ENCODE measurements around the gene KDM6A.
"Not testable (repeated sequence)": the region's sequence is repeated elsewhere in the genome, so short reads cannot be mapped to it uniquely, and the experiment has no call there.

KDM6A gene

DNA sequence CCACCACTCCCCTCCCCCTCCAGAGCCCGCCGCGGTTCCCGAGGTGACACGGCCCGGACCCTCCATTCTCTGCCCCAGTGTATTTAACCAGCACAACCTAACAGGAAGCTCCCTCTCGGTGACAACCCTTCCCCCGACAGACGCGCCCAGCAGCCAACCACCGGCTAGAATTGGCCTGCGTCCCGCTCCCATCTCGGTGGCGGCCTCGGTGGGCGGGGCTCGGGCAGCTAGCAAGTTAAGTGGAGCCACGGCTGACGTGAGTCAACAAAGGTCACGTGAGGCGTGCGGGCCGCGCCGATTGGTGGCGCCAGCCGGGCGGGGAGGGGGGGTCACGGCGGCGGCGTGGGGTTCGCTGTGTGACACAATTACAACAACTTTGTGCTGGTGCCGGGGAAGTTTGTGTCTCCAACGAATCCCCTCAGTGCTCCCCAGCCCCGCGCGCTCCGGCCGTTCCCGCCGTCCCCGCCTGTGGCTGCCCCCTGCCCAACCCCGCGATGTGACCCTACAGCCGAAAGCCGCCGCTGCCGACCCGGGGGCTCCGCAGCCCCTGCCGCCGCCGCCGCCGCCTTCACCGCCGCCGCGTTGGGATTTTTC, at the start of gene KDM6A:
KDM6A (plus strand) TSS at position 368 of the 594 bp plus-strand sequence. CDS start 364 bp downstream, outside the sequence.
- DNase-seq, result peak; percentile 52

DNA sequence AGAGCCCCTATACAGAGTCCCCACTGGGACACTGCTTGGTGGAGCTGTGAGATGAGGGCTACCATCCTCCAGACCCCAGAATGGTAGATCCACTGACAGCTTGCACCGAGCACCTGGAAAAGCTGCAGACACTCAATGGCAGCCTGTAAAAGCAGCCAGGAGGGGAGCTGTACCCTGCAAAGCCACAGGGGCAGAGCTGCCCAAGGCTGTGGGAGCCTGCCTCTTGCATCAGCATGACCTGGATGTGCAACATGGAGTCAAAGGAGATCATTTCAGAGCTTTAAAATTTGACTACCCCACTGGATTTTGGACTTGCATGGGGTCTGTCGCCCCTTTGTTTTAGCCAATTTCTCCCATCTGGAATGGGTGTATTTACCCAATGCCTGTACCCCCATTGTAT, 49.8 kb upstream of the KDM6A start:
- DNase-seq, result not testable (repeated sequence)

DNA sequence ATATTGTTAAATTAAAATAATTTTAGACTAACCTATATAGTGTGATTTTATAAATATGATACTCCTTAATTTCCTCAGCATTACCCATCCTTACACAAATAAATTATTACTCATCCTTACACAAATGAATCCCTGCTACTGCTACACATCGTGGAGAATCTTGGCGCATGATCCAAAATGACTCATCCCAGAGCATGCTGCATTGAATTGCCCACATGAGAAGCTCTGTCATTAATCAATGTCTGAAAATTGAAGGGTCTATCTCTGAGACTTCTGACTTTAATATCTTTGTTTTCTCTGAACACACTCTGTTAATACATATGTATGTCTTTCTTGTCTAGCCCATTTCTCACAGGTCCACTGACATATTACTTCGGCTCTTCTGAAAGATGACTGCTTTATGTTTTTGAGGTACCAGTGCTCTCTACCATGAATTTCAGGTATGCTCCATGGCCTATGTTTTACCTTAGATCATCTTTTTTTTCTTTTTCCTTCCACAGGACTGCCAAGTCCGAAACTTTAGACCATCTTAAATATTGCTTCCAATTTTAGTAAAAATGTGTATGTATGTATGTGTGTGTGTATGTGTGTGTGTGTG, 44.9 kb upstream of the KDM6A start:
- DNase-seq, result no peak

DNA sequence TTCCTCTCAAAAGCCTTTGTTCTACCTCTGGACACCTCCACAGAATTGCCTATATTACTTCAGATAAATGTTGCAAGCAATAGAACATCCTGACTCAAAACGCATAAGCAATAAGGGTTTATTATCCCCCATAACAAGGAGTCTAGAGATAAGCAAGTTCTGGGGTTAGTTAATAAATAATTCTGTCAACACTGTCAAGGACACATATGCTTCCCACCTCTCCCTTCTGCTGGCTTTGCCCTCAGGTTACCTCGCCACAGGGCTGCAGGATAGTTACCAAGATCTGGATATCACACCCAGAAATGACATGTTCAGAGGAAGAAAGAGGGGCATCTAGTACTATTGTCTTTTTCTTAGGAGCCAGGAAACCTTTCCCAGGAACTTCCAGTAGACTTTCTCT, 43.2 kb upstream of the KDM6A start:
- DNase-seq, result no peak

DNA sequence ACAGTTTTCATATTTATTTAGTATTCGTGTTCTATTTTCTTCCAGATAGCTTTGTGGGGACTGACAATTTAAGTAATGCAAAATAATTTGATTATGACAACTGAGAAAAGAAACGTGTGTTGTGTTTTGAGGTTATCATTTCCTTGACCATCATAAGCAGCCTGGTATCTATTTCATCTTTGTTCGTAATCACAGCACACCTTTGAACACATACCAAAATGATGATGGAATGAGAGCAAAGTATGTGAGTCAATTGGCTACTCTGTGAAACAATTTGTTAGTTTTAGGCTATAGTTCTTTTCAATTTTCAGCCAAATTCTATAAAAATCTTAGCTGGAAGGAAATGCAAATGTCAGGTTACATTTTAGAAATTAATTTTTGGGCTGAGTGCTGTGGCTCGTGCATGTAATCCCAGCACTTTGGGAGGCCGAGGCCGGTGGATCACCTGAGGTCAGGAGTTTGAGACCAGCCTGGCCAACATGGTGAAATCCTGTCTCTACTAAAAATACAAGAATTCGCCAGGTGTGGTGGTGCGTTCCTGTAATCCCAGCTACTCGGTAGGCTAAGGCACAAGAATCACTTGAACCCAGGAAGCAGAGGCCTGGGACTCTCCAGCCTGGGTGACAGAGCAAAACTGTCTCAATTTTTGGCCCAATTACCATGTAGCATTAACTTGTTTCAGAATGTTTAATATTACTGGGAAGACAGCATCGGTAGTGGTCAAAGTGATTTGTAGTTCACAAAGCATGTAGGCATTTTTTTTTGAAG, 30.3 kb upstream of the KDM6A start:
- DNase-seq, result no peak

DNA sequence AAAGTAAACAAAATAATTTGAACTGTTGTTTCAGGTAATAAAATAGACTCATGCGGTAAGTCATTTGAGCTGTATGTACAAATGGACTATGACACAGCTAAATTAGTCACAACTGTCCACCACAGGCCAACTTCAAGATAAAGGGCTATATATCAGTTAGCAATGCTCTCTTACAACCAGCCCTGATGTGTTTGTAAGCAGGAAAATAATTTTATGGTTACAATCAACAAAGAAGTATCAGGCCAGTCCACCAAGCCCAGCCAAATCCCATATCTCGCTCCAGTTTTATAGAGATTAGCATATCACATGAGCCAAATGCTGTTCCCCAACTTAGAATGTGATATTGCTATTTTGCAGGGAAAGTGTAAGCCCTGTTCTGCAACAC, 29.7 kb upstream of the KDM6A start:
- no peak for DNase-seq

DNA sequence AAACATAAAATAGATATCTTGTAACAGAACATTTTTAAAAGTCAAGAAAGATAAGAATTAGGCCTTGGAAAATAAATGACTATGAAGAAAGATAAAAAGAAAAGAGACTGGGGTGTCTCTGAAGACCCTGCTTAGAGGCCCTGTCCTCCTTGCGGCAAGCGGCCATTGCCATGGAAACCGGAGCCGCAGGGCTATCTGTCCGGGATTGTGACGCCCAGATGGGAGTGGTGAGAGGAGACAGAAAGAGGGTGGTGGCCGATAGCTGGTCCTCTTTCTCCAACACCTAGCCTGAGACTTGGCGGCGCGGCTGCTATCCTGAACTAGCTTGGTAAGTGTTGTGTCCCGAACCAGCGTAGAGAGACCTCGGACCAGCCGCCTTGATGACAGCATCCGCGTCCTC, 29.2 kb upstream of the KDM6A start, which contains the start of gene DUSP21:
DUSP21 (plus strand) TSS at position 269 of the 400 bp plus-strand sequence; CDS start at position 381, 112 bp downstream.
- DNase-seq, result no peak

DNA sequence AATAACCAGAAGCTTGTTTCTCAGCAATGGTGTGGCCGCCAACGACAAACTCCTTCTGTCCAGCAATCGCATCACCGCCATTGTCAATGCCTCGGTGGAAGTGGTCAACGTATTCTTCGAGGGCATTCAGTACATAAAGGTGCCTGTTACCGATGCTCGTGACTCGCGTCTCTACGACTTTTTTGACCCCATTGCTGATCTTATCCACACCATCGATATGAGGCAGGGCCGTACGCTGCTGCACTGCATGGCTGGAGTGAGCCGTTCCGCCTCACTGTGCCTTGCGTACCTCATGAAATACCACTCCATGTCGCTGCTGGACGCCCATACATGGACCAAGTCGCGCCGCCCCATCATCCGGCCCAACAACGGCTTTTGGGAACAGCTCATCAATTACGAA, 28.8 kb upstream of the KDM6A start:
- DNase-seq, result no peak

DNA sequence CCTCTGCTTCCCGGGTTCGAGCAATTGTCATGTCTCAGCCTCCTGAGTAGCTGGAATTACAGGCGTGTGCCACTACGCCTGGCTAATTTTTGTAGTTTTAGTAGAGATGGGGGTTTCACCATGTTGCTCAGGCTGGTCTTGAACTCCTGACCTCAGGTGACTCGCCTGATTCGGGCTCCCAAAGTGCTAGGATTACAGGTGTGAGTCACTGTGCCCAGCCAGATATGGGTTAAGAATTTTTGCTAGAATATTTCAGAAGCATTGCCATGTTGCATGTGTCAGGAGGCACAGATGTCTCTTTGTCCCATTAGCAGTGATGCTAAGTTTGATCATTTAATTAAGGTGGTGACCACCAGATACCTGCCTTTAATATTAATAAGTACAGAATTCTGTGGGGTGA, 22.1 kb upstream of the KDM6A start:
- DNase-seq, result not testable (repeated sequence)

DNA sequence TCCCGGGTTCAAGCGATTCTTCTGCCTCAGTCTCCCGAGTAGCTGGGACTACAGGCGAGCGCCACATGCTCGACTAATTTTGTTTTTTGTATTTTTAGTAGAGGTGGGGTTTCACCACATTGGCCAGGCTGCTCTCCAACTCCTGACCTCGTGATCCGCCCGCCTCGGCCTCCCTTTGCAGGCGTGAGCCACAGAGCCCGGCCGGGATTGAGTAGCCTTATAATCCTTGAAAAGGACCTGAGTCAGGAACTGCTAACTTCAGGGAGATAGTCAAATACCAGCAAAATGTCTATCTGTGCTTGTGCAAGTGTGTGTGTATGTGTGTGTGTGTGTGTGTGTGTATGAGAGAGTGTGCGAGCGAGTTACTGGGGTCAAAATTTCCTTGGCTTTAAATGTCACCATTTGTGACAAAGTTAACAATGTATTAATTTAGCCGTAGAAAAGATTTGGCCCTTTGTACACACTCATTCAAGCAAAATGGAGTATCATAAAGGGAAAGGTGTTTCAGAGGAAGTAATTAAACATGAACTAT, 1.8 kb upstream of the KDM6A start:
- no peak for DNase-seq

DNA sequence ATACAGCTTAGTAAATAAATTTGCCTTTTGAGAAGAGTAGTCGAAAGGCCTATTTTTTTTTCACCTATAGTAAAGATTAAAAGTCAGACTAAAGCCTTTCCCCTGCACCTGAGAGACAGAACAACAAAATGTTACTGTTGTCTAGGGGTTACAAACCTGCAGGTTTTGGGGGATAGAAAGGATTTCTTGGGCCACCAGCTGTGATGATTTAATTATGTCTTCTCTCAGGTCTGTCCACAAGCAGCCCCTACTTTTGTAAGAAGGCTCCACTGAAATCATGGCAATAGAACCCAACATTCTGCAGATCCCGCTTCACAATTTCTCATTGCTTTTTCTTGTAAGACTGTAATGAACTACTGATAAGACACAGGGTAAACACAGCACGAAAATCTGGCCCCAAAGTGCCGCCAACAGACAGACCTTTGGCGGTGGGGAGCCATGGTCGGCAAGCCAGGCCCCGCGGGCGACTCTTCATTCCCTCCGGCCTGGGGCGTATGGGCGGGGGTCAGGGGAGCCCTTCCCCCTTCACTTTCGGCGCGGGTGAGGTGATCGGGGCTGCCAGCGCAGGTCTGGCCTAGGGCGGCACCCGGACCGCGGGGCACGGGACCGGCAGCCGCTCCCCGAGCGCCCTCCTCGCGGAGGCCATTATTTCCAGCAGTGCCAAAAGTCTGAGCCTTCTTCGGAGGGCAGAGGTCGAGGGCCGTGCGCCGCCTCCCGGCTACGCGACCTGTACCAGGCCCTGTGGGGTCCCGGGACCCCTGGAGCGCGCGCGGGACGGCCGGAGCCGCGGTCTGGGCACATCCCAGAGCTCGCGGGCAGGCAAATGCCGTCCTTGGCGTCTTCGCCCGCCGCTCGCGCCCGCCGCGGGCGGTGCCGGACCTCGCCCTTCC, 812 bp upstream of the KDM6A start:
- DNase-seq, result no peak

DNA sequence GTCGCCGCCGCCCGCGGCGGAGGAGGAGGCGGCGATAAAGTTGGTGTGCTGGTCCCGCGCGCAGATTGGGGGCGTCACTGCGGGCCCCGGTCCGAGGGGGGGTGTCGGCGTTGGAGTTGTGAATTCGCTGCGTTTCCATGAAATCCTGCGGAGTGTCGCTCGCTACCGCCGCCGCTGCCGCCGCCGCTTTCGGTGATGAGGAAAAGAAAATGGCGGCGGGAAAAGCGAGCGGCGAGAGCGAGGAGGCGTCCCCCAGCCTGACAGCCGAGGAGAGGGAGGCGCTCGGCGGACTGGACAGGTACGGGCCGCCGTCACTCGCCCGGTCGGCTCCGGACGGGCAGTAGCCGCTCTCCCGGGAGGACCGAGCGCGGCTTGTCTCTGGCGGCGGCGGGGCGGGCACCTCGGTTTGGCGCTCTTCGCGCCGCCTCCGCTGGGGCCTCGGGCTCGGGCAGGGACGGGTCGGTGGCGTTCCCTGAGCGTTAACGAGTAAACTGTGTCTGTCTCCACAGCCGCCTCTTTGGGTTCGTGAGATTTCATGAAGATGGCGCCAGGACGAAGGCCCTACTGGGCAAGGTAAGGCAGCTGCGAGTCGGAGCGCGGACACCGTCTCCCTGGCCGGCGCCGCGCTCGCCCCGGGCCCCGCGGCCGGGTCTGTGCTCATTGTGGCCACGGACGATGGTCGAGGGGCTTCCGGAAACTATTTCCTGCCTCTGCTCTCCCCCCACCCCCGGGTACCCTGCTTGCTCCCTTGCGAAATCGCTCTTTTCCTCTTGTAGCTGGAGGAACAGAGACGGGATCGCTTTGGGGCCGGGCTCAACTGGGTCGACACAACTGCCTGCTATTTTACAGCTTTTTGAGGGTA, 658 bp downstream of the KDM6A start:
- no peak for DNase-seq

DNA sequence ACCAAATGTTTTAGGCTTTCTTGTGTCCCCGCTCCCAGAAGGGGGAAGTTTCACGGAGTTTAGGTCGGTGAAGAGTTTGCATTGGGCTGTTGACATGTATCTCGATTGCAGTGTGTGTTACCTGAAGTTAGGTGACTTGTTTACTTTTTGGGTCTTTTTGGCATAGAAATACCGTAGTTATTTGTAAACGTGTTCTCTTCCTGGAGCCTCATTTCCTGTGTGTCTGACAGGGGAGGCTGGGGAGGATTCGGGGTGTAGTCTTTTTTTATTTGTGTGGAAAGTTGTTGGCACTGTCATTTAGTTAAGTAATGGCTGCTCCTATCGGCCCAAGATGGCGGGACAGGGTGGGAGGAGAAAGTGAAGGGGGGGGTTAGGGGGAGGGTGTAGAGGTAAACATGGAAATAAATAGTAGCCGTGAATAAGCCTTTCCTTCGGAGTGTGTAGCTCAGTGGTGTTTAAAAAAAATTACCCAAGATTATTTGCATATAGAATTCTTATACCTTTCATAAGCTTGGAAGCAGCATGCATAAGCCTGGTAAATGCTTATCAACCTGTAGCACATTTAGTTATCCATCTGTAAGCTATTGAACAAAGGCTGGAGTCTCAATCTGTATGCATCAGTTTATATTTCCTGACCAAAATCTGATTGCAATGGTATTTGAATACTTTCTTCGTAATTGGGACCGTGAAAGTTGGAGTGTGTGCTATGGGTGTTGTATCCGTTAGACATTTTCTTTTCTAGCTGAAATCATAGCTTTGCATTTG, 1.6 kb downstream of the KDM6A start:
- DNase-seq, result no peak

DNA sequence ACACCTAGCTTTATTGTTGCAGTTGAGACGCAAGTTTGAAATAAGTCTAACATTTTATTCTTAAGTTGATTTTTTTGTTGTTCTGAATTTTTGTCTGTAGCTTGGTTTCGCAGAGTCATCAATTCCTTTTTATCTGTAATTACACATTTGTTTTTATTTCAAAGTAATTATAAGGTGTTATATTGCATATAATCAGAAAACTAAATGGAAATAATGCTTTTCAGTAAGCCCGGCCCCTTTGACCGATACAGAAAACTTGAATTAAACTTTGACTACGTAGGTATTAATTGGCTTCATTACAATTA, 2.1 kb downstream of the KDM6A start:
- DNase-seq, result no peak

DNA sequence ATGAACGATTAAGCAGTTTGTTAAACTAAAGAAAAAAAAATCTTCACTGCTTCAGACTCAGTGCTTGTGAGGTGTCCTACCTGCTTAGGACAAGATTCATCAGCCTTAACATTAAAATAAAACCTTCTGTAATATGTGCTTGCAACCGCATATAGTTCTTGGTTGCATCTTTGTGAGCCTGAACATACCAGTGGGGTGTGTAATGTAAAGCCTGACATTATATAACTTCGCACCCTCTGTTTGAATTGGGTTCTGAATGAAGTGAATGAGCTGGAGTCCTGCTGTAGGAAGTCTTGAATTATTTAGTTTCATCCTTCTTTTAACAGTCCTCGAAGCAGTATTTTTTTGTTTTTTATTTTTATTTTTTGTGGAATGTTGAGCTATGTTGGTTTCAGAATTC, 3.1 kb downstream of the KDM6A start:
- no peak for DNase-seq

DNA sequence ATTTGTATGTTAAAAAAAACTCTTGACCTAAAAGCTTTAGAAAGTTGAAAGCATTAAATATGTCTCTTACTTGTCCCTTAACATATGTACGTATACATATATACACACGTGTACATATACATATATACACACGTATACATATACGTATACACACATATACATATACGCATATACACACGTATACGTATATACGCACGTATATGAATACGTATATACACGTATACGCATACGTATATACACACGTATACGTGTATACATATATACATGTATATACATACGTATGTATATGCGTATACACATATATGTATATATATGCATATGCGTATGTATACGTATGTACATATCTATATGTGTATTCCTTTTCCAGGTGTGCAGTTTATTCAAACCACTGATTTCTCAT, 3.8 kb downstream of the KDM6A start:
- DNase-seq, result no peak

DNA sequence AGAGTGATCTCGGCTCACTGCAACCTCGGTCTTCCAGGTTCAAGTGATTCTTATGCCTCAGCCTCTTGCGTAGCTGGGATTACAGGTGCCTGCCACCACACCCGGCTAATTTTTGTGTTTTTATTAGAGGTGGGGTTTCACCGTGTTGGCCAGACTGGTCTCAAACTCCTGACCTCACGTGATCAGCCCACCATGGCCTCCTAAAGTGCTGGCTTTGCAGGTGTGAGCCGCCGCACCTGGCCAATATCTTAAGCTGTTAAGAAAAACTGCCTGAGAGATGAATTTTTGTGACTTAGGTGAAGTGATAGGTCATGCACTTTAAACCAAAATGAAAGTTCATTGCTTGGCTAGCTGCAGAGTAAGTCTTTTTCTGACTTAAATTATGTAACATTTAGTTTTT, 5.8 kb downstream of the KDM6A start:
- no peak for DNase-seq

DNA sequence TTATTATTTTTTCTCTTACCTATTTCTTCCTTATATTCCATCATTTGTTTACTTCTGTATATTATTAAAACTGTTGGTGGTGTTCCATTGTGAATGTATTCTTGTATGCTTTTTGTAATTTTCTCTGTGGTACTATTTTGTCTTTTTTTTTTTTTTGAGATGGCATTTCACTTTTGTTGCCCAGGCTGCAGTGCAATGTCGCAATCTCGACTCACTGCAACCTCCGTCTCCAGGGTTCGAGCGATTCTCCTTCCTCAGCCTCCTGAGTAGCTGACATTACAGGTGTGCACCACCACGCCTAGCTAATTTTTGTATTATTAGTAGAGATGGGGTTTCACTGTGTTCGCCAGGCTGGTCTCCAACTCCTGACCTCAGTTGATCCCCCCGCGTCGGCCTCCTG, 8.6 kb downstream of the KDM6A start:
- DNase-seq, result no peak

DNA sequence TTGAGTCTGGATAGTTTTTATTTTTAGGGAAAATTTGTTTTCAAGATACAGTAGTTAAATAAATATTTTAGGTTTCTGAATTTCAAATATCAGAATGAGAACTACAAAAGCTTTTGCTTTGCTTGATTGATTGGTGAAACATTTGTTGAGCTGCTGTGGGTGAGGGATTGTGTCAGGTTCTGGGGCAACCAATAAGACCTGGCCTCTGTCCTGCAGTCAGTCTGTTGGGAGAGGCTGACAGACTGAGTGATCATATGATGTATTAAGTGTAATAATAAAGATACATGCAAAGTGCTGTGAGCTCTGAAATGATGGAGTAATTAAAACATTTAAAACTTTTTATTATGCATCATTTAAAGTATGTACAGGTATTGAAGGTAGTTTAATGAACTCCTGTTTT, 9.6 kb downstream of the KDM6A start:
- no peak for DNase-seq

DNA sequence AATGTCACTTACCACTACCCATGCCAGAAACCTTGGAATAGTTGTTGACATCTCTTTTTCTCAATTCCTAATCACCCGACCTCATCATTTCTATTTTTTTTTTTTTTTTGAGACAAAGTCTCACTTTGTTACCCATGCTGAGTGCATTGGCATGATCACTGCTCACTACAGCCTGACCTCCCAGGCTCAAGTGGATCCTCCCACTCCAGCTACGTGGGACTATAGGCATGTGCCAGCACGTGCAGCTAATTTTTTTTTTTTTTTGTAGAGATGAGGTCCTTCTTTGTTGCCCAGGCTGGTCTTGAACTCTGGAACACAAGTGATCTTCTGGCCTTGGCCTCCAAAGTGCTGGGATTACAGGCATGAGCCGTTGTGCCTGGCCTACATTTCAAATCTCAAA, 12.0 kb downstream of the KDM6A start:
- DNase-seq, result no peak

DNA sequence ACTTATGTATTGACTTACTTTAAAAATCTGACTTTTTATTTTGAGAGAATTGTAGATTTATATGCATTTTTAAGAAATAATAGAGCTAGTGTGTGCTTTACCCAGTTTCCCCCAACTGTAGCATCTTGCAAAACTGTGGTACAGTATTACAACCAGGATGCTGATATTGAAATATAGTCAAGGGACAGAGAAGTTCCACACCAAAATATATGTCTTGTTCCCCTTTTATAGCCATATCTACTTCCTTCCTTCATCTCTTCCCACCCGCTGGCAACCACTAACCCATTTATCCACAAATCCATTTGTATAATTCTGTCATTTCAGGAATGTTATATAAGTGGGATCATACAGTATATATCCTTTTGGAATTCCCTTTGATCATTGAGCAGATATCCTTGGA, 16.8 kb downstream of the KDM6A start:
- DNase-seq, result no peak
